CD1c-positive myeloid dendritic cell (primary cell): ENCODE results near the gene ATP5PB.

Experiments used
- DNase-seq: peaks from one replicate; pipeline ENCODE4 v3.0.0-alpha.2; 2016; ENCODE audit errors: extremely low spot score

ATP5PB gene

GRCh38 chr1:111446967-111447892 lies 2.0 kb upstream of the ATP5PB start:
- DNase-seq: no peak

GRCh38 chr1:111448482-111448917 lies 764 bp upstream of the ATP5PB start:
- DNase-seq: no peak

- no peak for DNase-seq
Observed at GRCh38 chr1:111449703-111450017, 396 bp downstream of the ATP5PB start.

GRCh38 chr1:111450185-111450584 lies 921 bp downstream of the ATP5PB start:
- DNase-seq: no peak

- DNase-seq: no peak
Observed at GRCh38 chr1:111452581-111452980, 3.3 kb downstream of the ATP5PB start.

- DNase-seq: no peak
Observed at GRCh38 chr1:111453706-111454105, 4.4 kb downstream of the ATP5PB start.

- no peak for DNase-seq
Observed at GRCh38 chr1:111454859-111455641, 5.8 kb downstream of the ATP5PB start.

GRCh38 chr1:111455642-111456031 lies 6.4 kb downstream of the ATP5PB start:
- no peak for DNase-seq

- DNase-seq: no peak
Observed at GRCh38 chr1:111461765-111462164, 12.5 kb downstream of the ATP5PB start.

GRCh38 chr1:111462370-111463028 lies 13.2 kb downstream of the ATP5PB start:
- DNase-seq: no peak

- no peak for DNase-seq
Observed at GRCh38 chr1:111463029-111463683, 13.9 kb downstream of the ATP5PB start.

- DNase-seq: no peak
Observed at GRCh38 chr1:111465754-111466153, 16.5 kb downstream of the ATP5PB start.

- DNase-seq: no peak
Observed at GRCh38 chr1:111466480-111466879, 17.2 kb downstream of the ATP5PB start.

GRCh38 chr1:111467865-111468716 lies 18.8 kb downstream of the ATP5PB start:
- no peak for DNase-seq

- DNase-seq: no peak
Observed at GRCh38 chr1:111468717-111469100, 19.4 kb downstream of the ATP5PB start.

GRCh38 chr1:111469539-111469938 lies 20.3 kb downstream of the ATP5PB start:
- no peak for DNase-seq

- DNase-seq: no peak
Observed at GRCh38 chr1:111470596-111470995, 21.3 kb downstream of the ATP5PB start.

GRCh38 chr1:111471012-111471411 lies 21.7 kb downstream of the ATP5PB start:
- peak; percentile 93 for DNase-seq

GRCh38 chr1:111471538-111471937 lies 22.3 kb downstream of the ATP5PB start:
- no peak for DNase-seq

- no peak for DNase-seq
Observed at GRCh38 chr1:111474106-111474505, 24.8 kb downstream of the ATP5PB start.

GRCh38 chr1:111474521-111474920 lies 25.3 kb downstream of the ATP5PB start:
- no peak for DNase-seq
